Smooth muscle cell (in vitro differentiated cells): ENCODE data around the gene USP40. TPM values are rescaled to one million over a fixed set of nuclear protein-coding genes. Genes with fewer than 3 reads are reported as not detected.

Experiments
- DNase-seq: peaks from one replicate; lab custom pipeline; 2025; ENCODE audit not compliant: unreplicated experiment; lab: John Stamatoyannopoulos, UW
- H2AFZ ChIP-seq: fragments of 200-600 bp; sonication (generic); 2 replicates; pipeline ENCODE4 v1.6.0; 2016; ENCODE audit warnings: antibody characterized with exemption, low read depth, mild to moderate bottlenecking
- H3F3A ChIP-seq: fragments of 200-600 bp; sonication (generic); 2 replicates; pipeline ENCODE4 v1.6.0; 2017; ENCODE audit warnings: antibody characterized with exemption, low read depth
- H3K27ac ChIP-seq: fragments of 200-600 bp; sonication (generic); 2 replicates; pipeline ENCODE4 v1.5.1; 2016; ENCODE audit warnings: low read depth, mild to moderate bottlenecking
- H3K27me3 ChIP-seq: fragments of 200-600 bp; sonication (generic); 2 replicates; pipeline ENCODE4 v1.6.1; 2016; ENCODE audit warnings: low read depth, mild to moderate bottlenecking
- H3K36me3 ChIP-seq: fragments of 200-600 bp; sonication (generic); 2 replicates; pipeline ENCODE4 v1.5.1; 2016; ENCODE audit warnings: low read depth
- H3K4me1 ChIP-seq: fragments of 200-600 bp; sonication (generic); 2 replicates; pipeline ENCODE4 v1.5.1; 2016; ENCODE audit warnings: low read depth
- H3K4me2 ChIP-seq: fragments of 200-600 bp; sonication (generic); 2 replicates; pipeline ENCODE4 v1.6.0; 2016; ENCODE audit warnings: mild to moderate bottlenecking
- H3K4me3 ChIP-seq: fragments of 200-600 bp; sonication (generic); 2 replicates; pipeline ENCODE4 v1.5.1; 2016; ENCODE audit warnings: mild to moderate bottlenecking
- H3K79me2 ChIP-seq: fragments of 200-600 bp; sonication (generic); 2 replicates; pipeline ENCODE4 v1.6.0; 2016; ENCODE audit warnings: low read depth, mild to moderate bottlenecking
- H3K9ac ChIP-seq: fragments of 200-600 bp; sonication (generic); 2 replicates; pipeline ENCODE4 v1.6.0; 2016; ENCODE audit warnings: low read depth
- H3K9me3 ChIP-seq: fragments of 200-600 bp; sonication (generic); replicated peaks from 2 replicates; pipeline ENCODE4 v1.5.1; 2016; ENCODE audit warnings: low read depth
- H4K20me1 ChIP-seq: fragments of 200-600 bp; sonication (generic); 2 replicates; pipeline ENCODE4 v1.6.0; 2016; ENCODE audit warnings: low read depth
- CTCF ChIP-seq: fragments of 200-600 bp; sonication (generic); IDR thresholded peaks from 2 replicates; pipeline ENCODE4 v1.5.1; 2017; ENCODE audit warnings: borderline replicate concordance, mild to moderate bottlenecking, antibody characterized with exemption; ENCODE audit not compliant: insufficient read depth, poor library complexity, severe bottlenecking
- WGBS: methylation state at CpG from one replicate; pipeline ENCODE4 v1.1.7; 2016; ENCODE audit warnings: low lambda C conversion rate; 5-methylcytosine and 5-hydroxymethylcytosine counted together
- polyA plus RNA-seq: library from polyadenylated mRNA; unstranded; fragments of >200 nt; fragmentation: Nextera tagmentation; extraction: Ambion mirVana; gene quantifications from 2 replicates; pipeline ENCODE4 v1.2.1, GENCODE V29; 2016
- total RNA-seq: library from RNA; depleted of rRNA; stranded (reverse); fragments of >200 nt; gene quantifications from 2 replicates; pipeline ENCODE4 v1.2.3, GENCODE V29; 2014

USP40 gene
- total and polyA plus RNA-seq, 2 experiments from 2014 or later: 9.4 to 23.6 TPM

DNA sequence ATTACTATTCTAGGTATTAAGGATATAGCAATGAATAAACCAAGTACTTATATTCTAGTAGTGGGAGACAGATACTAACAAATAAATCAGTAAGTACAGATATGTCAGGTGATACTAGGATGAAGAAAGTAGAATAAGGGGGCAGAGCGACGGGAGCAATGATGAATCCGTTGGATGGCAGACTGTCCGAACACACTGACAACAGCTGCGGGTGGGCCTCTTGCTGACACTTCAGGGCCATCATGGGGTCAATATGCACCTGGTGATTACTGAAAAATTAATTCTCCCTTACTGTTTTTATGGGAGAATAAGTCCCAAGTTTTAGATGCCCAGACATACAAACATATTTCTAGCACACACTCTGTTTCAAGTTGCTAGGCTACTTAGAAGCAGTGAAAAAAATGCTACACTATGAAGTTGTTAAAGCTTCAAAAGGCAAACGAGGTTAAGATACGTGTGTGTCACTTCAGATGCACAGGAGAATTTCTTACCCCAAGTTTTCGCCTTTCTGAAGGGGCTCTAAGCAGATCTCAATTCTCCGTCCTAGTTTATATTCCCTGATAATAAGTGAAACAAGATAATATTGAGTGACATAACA, 78.7 kb downstream of the USP40 start:
- Histone ChIP-seq H3K36me3 (no peaks in the 10 kb centered on the region), H3K4me3 (no peak overlapping the region), H4K20me1 (no peaks in the 10 kb centered on the region), H3K27me3 (no peaks in the 10 kb centered on the region), H3K4me2 (peak overlapping the region; percentile 70), H3K4me1 (peaks cover 21% of the 10 kb centered on the region), H3K79me2 (no peaks in the 10 kb centered on the region), H3K9ac (peak overlapping the region; percentile 65), H3K27ac (peak overlapping the region; percentile 95), H3K9me3 (no peaks in the 10 kb centered on the region), H2AFZ (no peak overlapping the region), H3F3A (peaks cover 12% of the 10 kb centered on the region)
- no peak for DNase-seq
- 85% methylated on average over 9 of the region's 9 CpGs for WGBS
- no peak for TF ChIP-seq CTCF

DNA sequence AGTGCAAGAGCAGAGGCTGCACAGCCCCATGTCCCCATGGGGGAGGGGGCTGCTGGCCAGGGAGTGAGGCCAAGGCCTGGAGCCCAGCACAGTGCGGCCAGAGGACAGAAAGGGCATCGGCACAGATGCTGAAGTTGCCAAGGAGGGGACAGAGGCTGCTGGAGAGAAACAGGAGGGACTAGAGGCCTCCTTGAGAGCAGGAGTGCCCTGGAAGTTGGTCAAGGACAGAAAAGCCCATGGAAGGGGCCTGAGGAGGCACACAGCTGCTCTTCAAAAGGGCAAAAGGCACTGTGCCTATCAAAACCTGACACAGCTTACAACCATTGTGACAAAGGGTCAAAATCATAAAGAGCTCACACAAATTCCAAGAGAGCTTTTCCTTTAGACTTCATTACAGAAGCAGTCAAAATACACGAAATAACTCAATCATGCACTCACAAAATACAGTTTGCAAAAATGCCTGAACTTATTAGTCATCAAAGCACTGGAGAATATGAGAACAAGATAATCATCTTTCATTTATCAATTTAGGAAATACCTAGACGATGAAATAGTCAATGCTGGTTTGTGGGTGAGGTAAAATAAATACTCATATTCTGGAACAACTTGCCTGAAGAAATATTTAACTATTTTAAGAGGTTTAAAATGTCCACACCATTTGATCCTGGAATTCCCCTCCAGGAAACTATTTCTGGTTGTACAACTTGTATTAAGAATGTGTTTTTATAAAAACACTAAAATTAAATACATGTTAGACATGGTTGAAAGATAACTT, 79.6 kb downstream of the USP40 start:
- TF ChIP-seq CTCF: no peak
- no peak for DNase-seq
- Histone ChIP-seq H3F3A (peaks cover 12% of the 10 kb centered on the region), H3K27me3 (no peaks in the 10 kb centered on the region), H3K79me2 (no peaks in the 10 kb centered on the region), H3K9ac (peak overlapping the region; percentile 65), H3K4me3 (no peak overlapping the region), H3K9me3 (no peaks in the 10 kb centered on the region), H2AFZ (no peak overlapping the region), H3K27ac (peak overlapping the region; percentile 95), H4K20me1 (no peaks in the 10 kb centered on the region), H3K4me1 (peaks cover 21% of the 10 kb centered on the region), H3K36me3 (no peaks in the 10 kb centered on the region), H3K4me2 (peak overlapping the region; percentile 70)
- 47% methylated on average over 4 of the region's 4 CpGs for WGBS

DNA sequence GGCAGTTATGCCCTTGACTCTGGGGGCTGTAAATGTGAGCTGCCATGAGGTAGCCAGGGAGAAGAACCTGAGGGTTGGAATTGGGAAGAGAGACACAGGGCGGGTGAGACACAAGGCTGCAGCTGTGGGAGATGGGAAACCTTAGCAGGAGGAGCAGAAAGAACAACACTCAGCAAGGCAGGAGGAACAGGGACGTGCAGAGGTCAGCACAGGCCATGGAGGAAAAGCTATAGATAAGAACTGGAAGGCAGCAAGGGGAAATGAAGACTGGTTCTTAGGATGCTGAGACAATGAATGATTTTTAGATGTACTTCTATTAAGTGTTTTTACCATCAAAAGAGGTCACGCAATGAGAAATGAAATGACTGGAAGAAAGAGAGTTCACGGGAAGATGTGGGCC, 80.2 kb downstream of the USP40 start:
- Histone ChIP-seq H3K27ac (peak overlapping the region; percentile 95), H3K9me3 (no peaks in the 10 kb centered on the region), H3K27me3 (no peaks in the 10 kb centered on the region), H3K4me2 (peak overlapping the region; percentile 70), H3K4me1 (peaks cover 21% of the 10 kb centered on the region), H3K36me3 (no peaks in the 10 kb centered on the region), H4K20me1 (no peaks in the 10 kb centered on the region), H2AFZ (no peak overlapping the region), H3K4me3 (no peak overlapping the region), H3F3A (peaks cover 12% of the 10 kb centered on the region), H3K79me2 (no peaks in the 10 kb centered on the region), H3K9ac (peak overlapping the region; percentile 54)
- no peak for DNase-seq
- TF ChIP-seq CTCF: no peak
- 76% methylated on average over 4 of the region's 4 CpGs for WGBS
